GM21786 (cell line): ENCODE results near the gene ZNF280B.
A peak's percentile ranks its signal among the peaks of the same experiment; 100 is the strongest.

ENCODE experiments used
- ATAC-seq: cut with Tn5 transposase; IDR thresholded peaks from one replicate; pipeline ENCODE4 v1.9.1; 2021; ENCODE audit not compliant: unreplicated experiment

The ZNF280B gene

GRCh38 chr22:22508274-22509176, at the start of gene ZNF280B:
Gene ZNF280B, minus strand, starts transcription at chr22:22508742. Its CDS starts 19,344 bp downstream, at chr22:22489398.
- ATAC-seq = peak; percentile 80

GRCh38 chr22:22556995-22557925, 48.7 kb upstream of the ZNF280B start:
- ATAC-seq = no peak

GRCh38 chr22:22556578-22556977, 48.0 kb upstream of the ZNF280B start:
- ATAC-seq = no peak

GRCh38 chr22:22555596-22555995, 47.1 kb upstream of the ZNF280B start:
- ATAC-seq = no peak

GRCh38 chr22:22554587-22555284, 46.2 kb upstream of the ZNF280B start:
- ATAC-seq = no peak

GRCh38 chr22:22553735-22554586, 45.4 kb upstream of the ZNF280B start:
- ATAC-seq = no peak

GRCh38 chr22:22553141-22553540, 44.6 kb upstream of the ZNF280B start:
- ATAC-seq = no peak

- ATAC-seq = no peak
Measured at GRCh38 chr22:22552630-22553029, 44.1 kb upstream of the ZNF280B start.

GRCh38 chr22:22550789-22551434, 42.4 kb upstream of the ZNF280B start:
- no peak for ATAC-seq

GRCh38 chr22:22548910-22549309, 40.4 kb upstream of the ZNF280B start:
- no peak for ATAC-seq

- no peak for ATAC-seq
Measured at GRCh38 chr22:22548317-22548716, 39.8 kb upstream of the ZNF280B start.

- ATAC-seq = no peak
Measured at GRCh38 chr22:22547692-22548300, 39.3 kb upstream of the ZNF280B start.

GRCh38 chr22:22547226-22547625, 38.7 kb upstream of the ZNF280B start:
- no peak for ATAC-seq

GRCh38 chr22:22546490-22546889, 37.9 kb upstream of the ZNF280B start:
- ATAC-seq = no peak

- no peak for ATAC-seq
Measured at GRCh38 chr22:22545084-22545483, 36.5 kb upstream of the ZNF280B start.

- ATAC-seq = no peak
Measured at GRCh38 chr22:22538226-22538989, 29.9 kb upstream of the ZNF280B start.

- ATAC-seq = no peak
Measured at GRCh38 chr22:22536916-22537315, 28.4 kb upstream of the ZNF280B start.

- ATAC-seq = no peak
Measured at GRCh38 chr22:22536515-22536914, 28.0 kb upstream of the ZNF280B start.
